GM18526 (cell line): ENCODE data around the gene UVSSA.

ENCODE experiments used
- POLR2A ChIP-seq: IDR thresholded peaks from 3 replicates; pipeline ENCODE4 v1.6.1; 2011; ENCODE audit not compliant: insufficient read length; ENCODE audit errors: extremely low read depth

Gene UVSSA

DNA sequence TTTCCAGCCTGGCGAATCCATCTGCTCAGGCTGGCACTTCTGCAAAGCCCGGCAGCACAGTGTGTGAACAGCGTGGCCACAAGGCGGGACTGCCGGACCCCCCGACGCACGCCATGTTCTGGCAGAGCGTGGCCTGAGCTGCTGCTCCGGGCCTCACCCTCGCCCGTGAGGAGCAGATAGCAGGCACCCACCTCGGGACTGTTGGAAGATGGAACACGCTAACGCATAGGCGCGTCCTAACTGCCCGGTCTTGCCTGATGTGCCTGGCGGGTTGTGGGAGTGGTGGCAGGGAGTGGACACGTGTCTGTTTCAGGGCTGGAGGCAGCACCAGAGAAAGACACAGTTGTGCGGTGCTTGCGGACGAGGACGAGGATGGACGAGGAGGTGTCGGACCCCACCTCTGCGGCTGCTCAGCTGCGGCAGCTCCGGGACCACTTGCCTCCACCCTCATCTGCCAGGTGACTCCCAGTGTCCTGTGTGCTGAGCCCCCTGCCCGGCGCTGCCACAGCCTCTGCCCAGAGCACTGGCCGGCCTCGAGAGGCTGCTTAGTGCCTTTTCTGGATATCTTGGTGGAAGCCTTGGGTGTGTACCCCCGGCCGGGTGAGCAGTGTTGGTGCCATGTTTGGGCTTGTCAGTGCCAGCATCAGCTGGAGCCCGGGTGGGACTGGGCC, 28.2 kb downstream of the UVSSA start:
- no peak for TF ChIP-seq POLR2A

DNA sequence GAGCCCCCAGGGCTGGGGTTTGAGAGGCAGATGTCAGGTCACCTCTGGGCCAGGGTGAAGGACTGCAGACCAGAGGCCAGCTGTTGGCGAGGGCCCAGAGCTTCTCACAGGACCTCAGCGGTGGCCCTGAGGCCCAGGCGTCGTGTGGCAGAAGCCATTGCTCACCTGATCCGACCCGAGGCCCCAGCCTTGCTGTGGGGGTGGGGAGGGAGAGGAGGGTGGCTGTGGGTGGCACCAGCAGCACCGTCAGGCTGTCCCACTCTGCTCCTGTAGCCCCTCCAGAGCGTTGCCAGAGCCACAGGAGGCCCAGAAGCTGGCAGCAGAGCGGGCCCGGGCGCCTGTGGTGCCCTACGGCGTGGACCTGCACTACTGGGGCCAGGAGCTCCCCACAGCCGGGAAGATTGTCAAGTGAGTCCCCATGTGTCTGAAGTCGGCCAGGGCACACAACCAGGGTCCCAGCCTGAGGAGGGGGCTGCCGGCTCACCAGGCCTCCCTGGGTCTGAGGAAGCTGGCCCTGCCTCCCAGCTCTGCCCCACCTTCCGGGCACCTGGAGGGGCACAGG, 28.8 kb downstream of the UVSSA start:
- TF ChIP-seq POLR2A: no peak

GRCh38 chr4:1376391-1376840, 29.4 kb downstream of the UVSSA start:
- no peak for TF ChIP-seq POLR2A

- TF ChIP-seq POLR2A: no peak
These were observed 30.0 kb downstream of the UVSSA start for GRCh38 chr4:1376841-1377605.

DNA sequence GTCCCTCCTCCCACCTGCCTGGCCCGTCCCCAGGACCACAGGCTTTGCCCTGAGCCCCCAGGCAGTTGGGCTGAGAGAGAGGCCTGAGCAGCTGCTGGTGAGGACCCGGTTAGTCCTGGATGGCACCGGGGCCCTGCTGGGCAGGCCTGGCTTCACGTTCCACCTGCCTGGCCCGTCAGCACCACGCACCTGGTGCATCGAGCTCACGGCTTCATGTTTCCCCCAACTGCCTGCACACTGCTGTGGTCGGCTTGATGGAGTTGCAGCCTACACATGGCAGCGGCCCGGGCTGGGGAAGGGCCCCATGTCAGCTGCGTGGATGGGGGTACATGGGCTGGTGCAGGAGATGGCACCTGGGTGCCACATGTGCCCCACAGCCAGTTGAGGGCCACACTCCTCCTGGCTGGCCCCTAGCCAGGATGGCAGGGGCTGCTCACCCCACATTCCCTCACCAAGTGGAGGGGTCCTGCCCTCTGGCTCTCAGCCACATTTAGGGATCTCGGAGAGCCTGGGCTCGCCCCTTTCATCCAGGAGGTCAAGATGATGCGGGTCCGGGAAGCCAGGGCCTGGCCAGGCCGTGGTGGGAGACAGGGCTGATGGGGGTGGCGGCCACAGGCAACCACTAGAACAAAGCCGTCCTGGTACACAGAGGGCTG, 30.7 kb downstream of the UVSSA start:
- TF ChIP-seq POLR2A: no peak

DNA sequence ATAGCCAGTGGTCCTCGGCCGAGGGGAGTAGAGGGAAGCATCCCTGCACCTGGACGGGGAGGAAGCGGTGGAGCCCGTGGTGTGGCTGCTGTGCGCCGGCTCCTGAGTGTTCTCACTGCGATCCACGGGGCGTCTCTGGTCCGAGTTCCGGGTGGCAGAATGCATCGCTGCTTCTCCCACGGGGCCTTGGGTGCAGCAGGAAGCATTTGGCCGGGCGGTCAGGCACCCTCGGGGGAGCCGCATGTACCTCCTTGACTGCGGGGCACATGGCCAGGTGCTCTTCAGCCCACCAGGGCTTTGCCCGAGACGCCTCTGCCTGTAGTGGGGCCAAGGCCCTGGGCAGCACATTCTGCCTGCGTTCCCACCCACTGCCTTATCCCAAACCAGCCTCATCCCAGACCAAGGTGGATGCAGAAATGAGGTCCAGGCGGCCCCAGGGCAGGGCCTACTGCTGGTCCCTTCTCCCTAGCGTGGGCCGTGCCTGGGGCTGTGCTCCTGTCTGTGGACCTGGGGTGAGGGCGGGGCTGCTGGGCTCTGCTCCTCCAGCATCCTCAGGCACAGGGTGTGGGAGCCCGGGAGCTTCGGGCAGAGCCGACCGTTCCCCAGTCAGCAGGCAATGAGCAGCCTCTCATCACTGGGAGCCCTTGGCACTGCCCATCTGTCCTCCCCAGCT, 31.7 kb downstream of the UVSSA start:
- no peak for TF ChIP-seq POLR2A

GRCh38 chr4:1379351-1379781, 32.4 kb downstream of the UVSSA start:
- TF ChIP-seq POLR2A: no peak

DNA sequence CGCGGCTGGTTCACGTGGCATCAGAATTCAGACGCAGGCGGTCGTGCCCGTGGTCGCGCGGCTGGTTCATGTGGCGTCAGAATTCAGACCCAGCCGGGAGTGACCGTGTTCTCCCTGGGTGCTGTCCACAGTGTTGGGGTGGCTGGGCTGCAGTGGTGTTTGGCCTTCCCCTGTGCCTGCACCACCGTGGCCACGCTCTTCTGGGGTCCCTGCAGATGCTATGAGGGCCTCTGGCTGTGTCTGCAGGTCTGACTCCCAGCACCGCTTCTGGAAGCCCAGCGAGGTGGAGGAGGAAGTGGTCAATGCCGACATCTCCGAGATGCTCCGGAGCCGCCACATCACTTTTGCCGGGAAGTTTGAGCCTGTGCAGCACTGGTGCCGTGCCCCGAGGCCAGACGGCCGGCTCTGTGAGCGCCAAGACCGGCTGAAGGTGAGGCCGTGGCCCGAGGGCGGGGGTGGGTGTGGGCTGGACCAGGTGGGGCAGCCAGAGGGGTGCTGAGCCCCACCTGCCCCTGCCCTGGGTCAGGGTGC, 32.9 kb downstream of the UVSSA start:
- TF ChIP-seq POLR2A: no peak

GRCh38 chr4:1380368-1381151, 33.6 kb downstream of the UVSSA start:
- TF ChIP-seq POLR2A: no peak

DNA sequence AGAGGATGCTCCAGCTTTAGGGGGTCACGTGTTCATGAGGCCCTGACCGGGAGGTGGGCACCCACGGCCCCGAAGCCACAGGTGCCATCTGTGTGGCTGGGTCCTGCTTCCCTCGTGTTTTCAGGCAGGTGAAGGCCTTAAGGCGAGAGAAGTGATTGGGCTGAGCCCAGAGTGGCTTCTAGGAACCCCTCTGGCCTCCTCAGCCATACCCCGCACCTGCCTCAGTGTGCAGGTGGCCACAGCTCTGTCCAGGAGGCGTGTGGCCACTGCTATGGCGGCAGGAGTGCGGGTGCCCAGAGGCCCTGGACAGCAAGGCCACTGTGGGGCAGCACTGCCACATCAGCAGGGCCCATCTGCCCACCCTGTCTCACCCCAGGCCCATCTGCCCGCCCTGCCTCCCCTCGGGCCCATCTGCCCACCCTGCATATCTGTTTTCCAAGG, 34.2 kb downstream of the UVSSA start:
- no peak for TF ChIP-seq POLR2A

GRCh38 chr4:1381944-1382541, 35.0 kb downstream of the UVSSA start:
- no peak for TF ChIP-seq POLR2A

DNA sequence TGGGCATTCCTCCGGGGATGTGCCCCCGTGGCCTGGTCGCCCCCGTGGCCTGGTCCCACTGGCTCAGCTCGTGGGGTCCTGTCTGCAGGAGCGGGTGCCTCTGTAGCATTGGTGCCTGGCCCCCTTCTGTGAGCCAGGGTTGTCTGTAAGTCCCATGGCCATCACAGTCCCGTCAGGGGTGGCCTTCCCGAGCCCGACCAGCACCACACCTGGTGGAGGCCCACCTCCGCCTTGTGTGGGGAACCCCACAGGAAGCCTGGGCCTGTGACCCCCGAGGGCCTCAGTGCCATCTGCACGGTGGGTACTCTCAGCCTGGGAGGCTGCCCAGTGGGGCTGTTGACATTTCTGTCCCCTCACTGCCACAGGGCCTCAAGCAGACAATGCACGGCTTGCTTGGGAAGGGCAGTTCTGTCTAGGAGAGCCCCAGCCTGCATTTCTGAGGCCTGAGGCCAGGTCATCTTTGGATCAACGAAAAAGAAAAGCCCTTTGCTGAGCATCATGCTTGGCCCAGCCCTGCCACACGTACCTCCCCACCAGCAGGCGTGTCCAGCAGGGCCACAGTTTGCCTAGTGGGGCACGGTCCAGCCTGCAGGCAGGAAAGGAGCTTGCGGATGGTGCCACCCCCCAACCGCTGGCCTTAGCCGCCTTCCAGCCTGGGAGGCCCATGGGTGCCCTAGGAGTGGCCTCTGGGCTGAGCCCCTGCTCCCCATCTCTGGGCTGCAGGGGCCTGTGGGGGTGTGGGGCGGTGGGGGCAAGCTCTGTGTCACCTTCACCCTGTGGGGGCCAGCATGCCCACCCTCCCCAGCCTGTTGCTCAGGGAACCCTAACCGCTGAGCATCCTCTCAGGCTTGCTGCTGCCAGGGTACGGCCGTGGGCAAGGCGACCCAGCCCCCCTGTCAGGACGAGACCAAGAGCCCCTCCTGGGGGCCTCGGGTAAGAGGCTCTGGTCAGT, 36.0 kb downstream of the UVSSA start:
- TF ChIP-seq POLR2A: no peak
